GM13976 (cell line): ENCODE measurements around the gene SLC29A2.

ENCODE experiments used
- DNase-seq: peaks from one replicate; pipeline ENCODE4 v3.0.0; 2012; ENCODE audit warnings: low spot score
- CTCF ChIP-seq: IDR thresholded peaks from 2 replicates; pipeline ENCODE4 v1.5.1; 2012; ENCODE audit warnings: borderline replicate concordance, mild to moderate bottlenecking; ENCODE audit not compliant: insufficient read depth; ENCODE audit errors: extremely low read depth, missing control alignments, control extremely low read depth
- in situ Hi-C: fragments of 300-500 bp; cut with MboI; formaldehyde crosslinking; loops from one replicate; pipeline ENCODE4 v1.12.0; 2022; ENCODE audit warnings: low sequenced_read_pairs, mixed read lengths, inconsistent platforms; ENCODE audit not compliant: unreplicated experiment

The SLC29A2 gene

GRCh38 chr11:66368484-66368883 is 3.1 kb downstream of the SLC29A2 start:
- TF ChIP-seq CTCF: no peak
- in situ Hi-C loops: no loop called here
- DNase-seq: no peak

- in situ Hi-C loops: no loop called here
- no peak for DNase-seq
Measured at GRCh38 chr11:66367561-66368312, 3.8 kb downstream of the SLC29A2 start.

GRCh38 chr11:66366844-66367477 is 4.6 kb downstream of the SLC29A2 start:
- no peak for TF ChIP-seq CTCF
- DNase-seq: no peak
- in situ Hi-C loops: no loop called here

More at GRCh38 chr11:66367561-66368312, 3.8 kb downstream of the SLC29A2 start:
- TF ChIP-seq CTCF: no peak

GRCh38 chr11:66365711-66366619 is 5.6 kb downstream of the SLC29A2 start:
- TF ChIP-seq CTCF: no peak
- peak; percentile 22 for DNase-seq
- in situ Hi-C loops: no loop called here

GRCh38 chr11:66365166-66365565 is 6.4 kb downstream of the SLC29A2 start:
- peak; percentile 10 for DNase-seq
- in situ Hi-C loops: no loop called here
- no peak for TF ChIP-seq CTCF

- peak; percentile 87 for DNase-seq
- in situ Hi-C loops: no loop called here
Measured at GRCh38 chr11:66363805-66364535, 7.6 kb downstream of the SLC29A2 start.

More at GRCh38 chr11:66363805-66364535, 7.6 kb downstream of the SLC29A2 start:
- TF ChIP-seq CTCF: peak; percentile 81
